HEK293 (cell line): ENCODE results near the gene GZF1.

ENCODE experiments used
- BCL11A ChIP-seq: fragments of 450-650 bp; formaldehyde crosslinking; IDR thresholded peaks from 2 replicates; pipeline ENCODE4 v1.5.1; 2016; ENCODE audit warnings: low read depth, missing biosample characterization, missing genetic modification characterization
- CTCF ChIP-seq: fragments of 450-650 bp; formaldehyde crosslinking; IDR thresholded peaks from 2 replicates; pipeline ENCODE4 v1.5.1; 2016; ENCODE audit warnings: missing biosample characterization, missing genetic modification characterization
- RBAK ChIP-seq: fragments of 450-650 bp; formaldehyde crosslinking; IDR thresholded peaks from 2 replicates; pipeline ENCODE4 v1.5.1; 2016; ENCODE audit warnings: missing biosample characterization, missing genetic modification characterization
- TCF7L2 ChIP-seq: IDR thresholded peaks from 2 replicates; pipeline ENCODE4 v1.6.1; 2011; ENCODE audit warnings: low read depth, mild to moderate bottlenecking, inconsistent platforms, low read length, moderate library complexity, borderline replicate concordance
- ZNF114 ChIP-seq: fragments of 450-650 bp; formaldehyde crosslinking; IDR thresholded peaks from 2 replicates; pipeline ENCODE4 v1.5.0; 2017; ENCODE audit warnings: missing biosample characterization, missing genetic modification characterization
- ZNF18 ChIP-seq: fragments of 450-650 bp; formaldehyde crosslinking; IDR thresholded peaks from 2 replicates; pipeline ENCODE4 v1.5.1; 2016; ENCODE audit warnings: missing biosample characterization, missing genetic modification characterization
- ZNF292 ChIP-seq: fragments of 450-650 bp; formaldehyde crosslinking; IDR thresholded peaks from 2 replicates; pipeline ENCODE4 v1.5.1; 2016; ENCODE audit warnings: low read depth, missing biosample characterization, missing genetic modification characterization, borderline replicate concordance
- ZNF341 ChIP-seq: fragments of 450-650 bp; formaldehyde crosslinking; IDR thresholded peaks from 2 replicates; pipeline ENCODE4; 2016; ENCODE audit warnings: low read depth, missing biosample characterization, missing genetic modification characterization
- ZNF404 ChIP-seq: fragments of 450-650 bp; formaldehyde crosslinking; IDR thresholded peaks from 2 replicates; pipeline ENCODE4 v1.5.1; 2017; ENCODE audit warnings: missing biosample characterization, missing genetic modification characterization
- ZNF449 ChIP-seq: fragments of 450-650 bp; formaldehyde crosslinking; IDR thresholded peaks from 2 replicates; pipeline ENCODE4 v1.5.1; 2017; ENCODE audit warnings: missing biosample characterization, mild to moderate bottlenecking, missing genetic modification characterization, moderate library complexity
- ZNF621 ChIP-seq: fragments of 450-650 bp; formaldehyde crosslinking; IDR thresholded peaks from 2 replicates; pipeline ENCODE4 v1.5.1; 2017; ENCODE audit warnings: missing biosample characterization, missing genetic modification characterization
- ZNF626 ChIP-seq: fragments of 450-650 bp; sonication (Bioruptor Pico); formaldehyde crosslinking; IDR thresholded peaks from 2 replicates; pipeline ENCODE4 v1.5.1; 2018; ENCODE audit warnings: missing biosample characterization, missing genetic modification characterization, inconsistent platforms
- ZSCAN5A ChIP-seq: fragments of 450-650 bp; formaldehyde crosslinking; IDR thresholded peaks from 2 replicates; pipeline ENCODE4 v1.5.1; 2016; ENCODE audit warnings: missing biosample characterization, missing genetic modification characterization
- TF ChIP-seq, protein P1 (sequence below): fragments of 450-650 bp; formaldehyde crosslinking; IDR thresholded peaks from 2 replicates; pipeline ENCODE4 v1.5.1; 2016; ENCODE audit warnings: missing biosample characterization, missing genetic modification characterization

DNA sequence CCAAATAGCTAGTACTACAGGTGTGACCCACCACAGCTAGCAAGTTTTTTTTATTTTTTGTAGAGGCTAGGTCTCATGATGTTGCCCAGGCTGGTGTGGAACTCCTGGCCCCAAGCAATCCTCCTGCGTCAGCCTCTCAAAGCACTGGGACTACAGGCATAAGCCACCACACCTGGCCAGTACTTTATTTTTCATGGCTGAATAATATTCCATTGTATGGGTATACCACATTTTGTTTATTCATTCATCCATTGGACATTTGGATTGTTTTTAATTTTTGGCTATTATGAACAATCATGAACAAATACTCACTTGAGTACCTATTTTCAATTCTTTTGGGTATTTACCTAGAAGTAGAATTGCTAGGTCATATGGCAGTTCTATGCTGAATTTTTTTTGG is 18.4 kb upstream of the GZF1 start:
- TF ChIP-seq ZNF404 (tag by site-specific recombination) = no peak
- no peak for TF ChIP-seq BCL11A (tag by site-specific recombination)
- TF ChIP-seq ZNF621 (tag by site-specific recombination) = no peak
- no peak for TF ChIP-seq CTCF (tag by site-specific recombination)
- TF ChIP-seq ZNF626 (tag by site-specific recombination) = no peak
- no peak for TF ChIP-seq ZNF292 (tag by site-specific recombination)
- TF ChIP-seq, protein P1, sequence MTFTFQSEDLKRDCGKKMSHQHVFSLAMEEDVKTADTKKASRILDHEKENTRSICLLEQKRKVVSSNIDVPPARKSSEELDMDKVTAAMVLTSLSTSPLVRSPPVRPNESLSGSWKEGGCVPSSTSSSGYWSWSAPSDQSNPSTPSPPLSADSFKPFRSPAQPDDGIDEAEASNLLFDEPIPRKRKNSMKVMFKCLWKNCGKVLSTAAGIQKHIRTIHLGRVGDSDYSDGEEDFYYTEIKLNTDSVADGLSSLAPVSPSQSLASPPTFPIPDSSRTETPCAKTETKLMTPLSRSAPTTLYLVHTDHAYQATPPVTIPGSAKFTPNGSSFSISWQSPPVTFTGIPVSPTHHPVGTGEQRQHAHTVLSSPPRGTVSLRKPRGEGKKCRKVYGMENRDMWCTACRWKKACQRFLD (tag by site-specific recombination) = no peak
- no peak for TF ChIP-seq ZNF449 (tag by site-specific recombination)
- TF ChIP-seq ZNF114 (tag by site-specific recombination) = no peak
- TF ChIP-seq ZNF341 (tag by site-specific recombination) = no peak
- no peak for TF ChIP-seq ZSCAN5A (tag by site-specific recombination)
- TF ChIP-seq RBAK (tag by site-specific recombination) = no peak
- TF ChIP-seq TCF7L2 = no peak
- no peak for TF ChIP-seq ZNF18 (tag by site-specific recombination)
